ENCODE results near the gene COMP.

The COMP gene

GRCh38 chr19:18783958-18784785, 6.9 kb downstream of the COMP start:
- DNase-seq: no peak

- no peak for DNase-seq
Measured at GRCh38 chr19:18782559-18783225, 8.4 kb downstream of the COMP start.

GRCh38 chr19:18781885-18782527, 9.1 kb downstream of the COMP start:
- no peak for DNase-seq

GRCh38 chr19:18781047-18781600, 10.0 kb downstream of the COMP start:
- no peak for DNase-seq

- DNase-seq: no peak
Measured at GRCh38 chr19:18780631-18781030, 10.5 kb downstream of the COMP start.

- no peak for DNase-seq
Measured at GRCh38 chr19:18780081-18780480, 11.0 kb downstream of the COMP start.

GRCh38 chr19:18778826-18779495, 12.1 kb downstream of the COMP start:
- no peak for DNase-seq

GRCh38 chr19:18778076-18778389, 13.1 kb downstream of the COMP start:
- DNase-seq: no peak

GRCh38 chr19:18777301-18778075, 13.6 kb downstream of the COMP start:
- peak; percentile 31 for DNase-seq

- no peak for DNase-seq
Measured at GRCh38 chr19:18776736-18777135, 14.4 kb downstream of the COMP start.

GRCh38 chr19:18776288-18776594, 14.9 kb downstream of the COMP start:
- DNase-seq: no peak

GRCh38 chr19:18775586-18776287, 15.4 kb downstream of the COMP start:
- no peak for DNase-seq

- DNase-seq: no peak
Measured at GRCh38 chr19:18774782-18775444, 16.2 kb downstream of the COMP start.

- DNase-seq: no peak
Measured at GRCh38 chr19:18774107-18774506, 17.0 kb downstream of the COMP start.

- DNase-seq: no peak
Measured at GRCh38 chr19:18773682-18774081, 17.4 kb downstream of the COMP start.

GRCh38 chr19:18772620-18773587, 18.2 kb downstream of the COMP start:
- DNase-seq: no peak

GRCh38 chr19:18771328-18772242, 19.5 kb downstream of the COMP start:
- no peak for DNase-seq

GRCh38 chr19:18770663-18771327, 20.3 kb downstream of the COMP start:
- DNase-seq: no peak

Data from right kidney (tissue), 1 donor.